Astrocyte of the spinal cord (primary cell): ENCODE measurements around the gene TNFSF9.
A peak's percentile ranks its signal among the peaks of the same experiment; 100 is the strongest.

ENCODE experiments used
- DNase-seq: peaks from one replicate; pipeline ENCODE4 v3.0.0; 2011; ENCODE audit warnings: low read depth, low spot score
- H3K4me3 ChIP-seq: 2 replicates; pipeline ENCODE4 v1.5.1; 2011; ENCODE audit warnings: low read depth, mild to moderate bottlenecking, low read length, moderate library complexity
- CTCF ChIP-seq: IDR thresholded peaks from 2 replicates; pipeline ENCODE4 v1.5.1; 2012; ENCODE audit warnings: low read depth, mild to moderate bottlenecking, low read length, inconsistent platforms
- in situ Hi-C: cut with HindIII; loops from 2 replicates; pipeline ENCODE4 v1.10.0; 2017; ENCODE audit warnings: low sequenced_read_pairs

TNFSF9 gene

GRCh38 chr19:6509118-6509971 lies 21.5 kb upstream of the TNFSF9 start:
- in situ Hi-C loops = no loop called here
- no peak overlapping the region for H3K4me3 ChIP-seq
- no peak for DNase-seq
- no peak for TF ChIP-seq CTCF

GRCh38 chr19:6510618-6511017 lies 20.2 kb upstream of the TNFSF9 start:
- in situ Hi-C loops = no loop called here

GRCh38 chr19:6514089-6514488 lies 16.7 kb upstream of the TNFSF9 start:
- in situ Hi-C loops = no loop called here
- no peak for DNase-seq
- H3K4me3 ChIP-seq = no peak overlapping the region
- TF ChIP-seq CTCF = no peak

More at GRCh38 chr19:6510618-6511017, 20.2 kb upstream of the TNFSF9 start:
- no peak for DNase-seq
- TF ChIP-seq CTCF = no peak
- no peak overlapping the region for H3K4me3 ChIP-seq

GRCh38 chr19:6514926-6515544 lies 15.8 kb upstream of the TNFSF9 start:
- no peak overlapping the region for H3K4me3 ChIP-seq
- in situ Hi-C loops = no loop called here
- DNase-seq = no peak
- TF ChIP-seq CTCF = no peak

GRCh38 chr19:6516018-6516658 lies 14.7 kb upstream of the TNFSF9 start:
- in situ Hi-C loops = no loop called here
- TF ChIP-seq CTCF = no peak
- H3K4me3 ChIP-seq = peak overlapping the region; percentile 57
- DNase-seq = peak; percentile 84

- peak; percentile 97 for TF ChIP-seq CTCF
- DNase-seq = peak; percentile 75
- peak overlapping the region; percentile 57 for H3K4me3 ChIP-seq
- in situ Hi-C loops = no loop called here
These were observed 14.1 kb upstream of the TNFSF9 start for GRCh38 chr19:6516659-6517291.
